Mesenchymal stem cell (in vitro differentiated cells and primary cell): Measurements from ENCODE around the gene MARS1.

Experiments used
- DNase-seq: peaks from one replicate; pipeline ENCODE4 v3.0.0-alpha.2; 2013
- H2AFZ ChIP-seq: one replicate; pipeline ENCODE4 v1.6.1; 2013; ENCODE audit warnings: low read depth, mild to moderate bottlenecking, control low read depth, inconsistent platforms, low read length, moderate library complexity
- H2AK5ac ChIP-seq: 2 replicates; pipeline ENCODE4 v1.6.1; 2013; ENCODE audit warnings: low read length, moderate library complexity, mild to moderate bottlenecking, inconsistent platforms; ENCODE audit not compliant: severe bottlenecking
- H2BK120ac ChIP-seq: one replicate; pipeline ENCODE4 v1.6.1; 2013; ENCODE audit warnings: low read depth, mild to moderate bottlenecking, inconsistent platforms, low read length, moderate library complexity
- H2BK12ac ChIP-seq, 2 experiments: one replicate each; pipeline ENCODE4 v1.6.1; 2013; ENCODE audit warnings: inconsistent platforms in 2 of 2, low read length in 2 of 2, mild to moderate bottlenecking in 2 of 2, moderate library complexity in 2 of 2, control low read depth in 1 of 2
- H2BK15ac ChIP-seq: one replicate; pipeline ENCODE4 v1.6.1; 2013; ENCODE audit warnings: mild to moderate bottlenecking, low read depth, inconsistent platforms; ENCODE audit not compliant: poor library complexity, severe bottlenecking
- H2BK5ac ChIP-seq: 2 replicates; pipeline ENCODE4 v1.6.1; 2013; ENCODE audit warnings: low read depth, mild to moderate bottlenecking, low read length, control low read depth, inconsistent platforms; ENCODE audit not compliant: poor library complexity, severe bottlenecking
- H3K14ac ChIP-seq, 2 experiments: one replicate each; pipeline ENCODE4 v1.6.1; 2013; ENCODE audit warnings: inconsistent platforms in 2 of 2, low read length in 2 of 2, control low read depth in 1 of 2, mild to moderate bottlenecking in 1 of 2, moderate library complexity in 1 of 2
- H3K18ac ChIP-seq, 2 experiments: one replicate each; pipeline ENCODE4 v1.6.1; 2013; ENCODE audit warnings: inconsistent platforms in 2 of 2, low read length in 2 of 2, control low read depth in 1 of 2, low read depth in 1 of 2, mild to moderate bottlenecking in 1 of 2
- H3K23ac ChIP-seq, 2 experiments: one replicate each; pipeline ENCODE4 v1.6.1; 2013; ENCODE audit warnings: inconsistent platforms in 2 of 2, low read length in 2 of 2, mild to moderate bottlenecking in 2 of 2, moderate library complexity in 2 of 2, control low read depth in 1 of 2
- H3K27ac ChIP-seq: 2 replicates; pipeline ENCODE4 v1.5.1; 2013; ENCODE audit warnings: mild to moderate bottlenecking, moderate library complexity, low read length, control low read depth, inconsistent platforms; ENCODE audit not compliant: poor library complexity, severe bottlenecking
- H3K27me3 ChIP-seq, 2 experiments: 2 replicates each; pipeline versions ENCODE4 v1.6.1 to v1.7.0; 2013; ENCODE audit warnings: low read length in 2 of 2, mild to moderate bottlenecking in 2 of 2, moderate library complexity in 2 of 2, control low read depth in 1 of 2, inconsistent platforms in 1 of 2; ENCODE audit not compliant: control insufficient read depth in 1 of 2, insufficient read depth in 1 of 2
- H3K36me3 ChIP-seq, 2 experiments: 2 replicates each; pipeline versions ENCODE4 v1.6.1 to v1.7.0; 2013; ENCODE audit warnings: low read length in 2 of 2, control low read depth in 1 of 2, inconsistent platforms in 1 of 2, low read depth in 1 of 2, mild to moderate bottlenecking in 1 of 2; ENCODE audit not compliant: insufficient read depth in 2 of 2, control insufficient read depth in 1 of 2
- H3K4ac ChIP-seq, 2 experiments: one replicate each; pipeline ENCODE4 v1.6.1; 2013; ENCODE audit warnings: inconsistent platforms in 2 of 2, low read length in 2 of 2, mild to moderate bottlenecking in 2 of 2, moderate library complexity in 2 of 2, control low read depth in 1 of 2, low read depth in 1 of 2
- H3K4me1 ChIP-seq: 2 replicates; pipeline ENCODE4 v1.6.1; 2013; ENCODE audit warnings: low read depth, low read length, control low read depth; ENCODE audit not compliant: control insufficient read depth, insufficient read depth
- H3K4me2 ChIP-seq: 2 replicates; pipeline ENCODE4 v1.6.1; 2013; ENCODE audit warnings: low read length, mild to moderate bottlenecking, inconsistent platforms; ENCODE audit not compliant: poor library complexity, severe bottlenecking
- H3K4me3 ChIP-seq, 2 experiments: 2 replicates each; pipeline versions ENCODE4 v1.5.1 to v1.7.0; 2013; ENCODE audit warnings: low read length in 2 of 2, mild to moderate bottlenecking in 2 of 2, control low read depth in 1 of 2, low read depth in 1 of 2; ENCODE audit not compliant: insufficient read depth in 1 of 2
- H3K79me1 ChIP-seq: replicated peaks from 2 replicates; pipeline ENCODE4 v1.6.1; 2013; ENCODE audit warnings: mild to moderate bottlenecking, control low read depth, low read length, inconsistent platforms; ENCODE audit not compliant: poor library complexity, severe bottlenecking
- H3K9ac ChIP-seq: 2 replicates; pipeline ENCODE4 v1.7.0; 2013; ENCODE audit warnings: mild to moderate bottlenecking, low read length, moderate library complexity
- H3K9me3 ChIP-seq: 2 replicates; pipeline ENCODE4 v1.7.0; 2013; ENCODE audit warnings: mild to moderate bottlenecking, low read length; ENCODE audit not compliant: control insufficient read depth
- H4K8ac ChIP-seq: one replicate; pipeline ENCODE4 v1.6.1; 2013; ENCODE audit warnings: inconsistent platforms, mild to moderate bottlenecking, low read length, moderate library complexity
- H4K91ac ChIP-seq: one replicate; pipeline ENCODE4 v1.6.1; 2013; ENCODE audit warnings: mild to moderate bottlenecking, low read length, inconsistent platforms
- WGBS: methylation state at CpG from one replicate; pipeline ENCODE4 v1.1.7; 2013; ENCODE audit warnings: mixed read lengths; 5-methylcytosine and 5-hydroxymethylcytosine counted together

Gene MARS1

DNA sequence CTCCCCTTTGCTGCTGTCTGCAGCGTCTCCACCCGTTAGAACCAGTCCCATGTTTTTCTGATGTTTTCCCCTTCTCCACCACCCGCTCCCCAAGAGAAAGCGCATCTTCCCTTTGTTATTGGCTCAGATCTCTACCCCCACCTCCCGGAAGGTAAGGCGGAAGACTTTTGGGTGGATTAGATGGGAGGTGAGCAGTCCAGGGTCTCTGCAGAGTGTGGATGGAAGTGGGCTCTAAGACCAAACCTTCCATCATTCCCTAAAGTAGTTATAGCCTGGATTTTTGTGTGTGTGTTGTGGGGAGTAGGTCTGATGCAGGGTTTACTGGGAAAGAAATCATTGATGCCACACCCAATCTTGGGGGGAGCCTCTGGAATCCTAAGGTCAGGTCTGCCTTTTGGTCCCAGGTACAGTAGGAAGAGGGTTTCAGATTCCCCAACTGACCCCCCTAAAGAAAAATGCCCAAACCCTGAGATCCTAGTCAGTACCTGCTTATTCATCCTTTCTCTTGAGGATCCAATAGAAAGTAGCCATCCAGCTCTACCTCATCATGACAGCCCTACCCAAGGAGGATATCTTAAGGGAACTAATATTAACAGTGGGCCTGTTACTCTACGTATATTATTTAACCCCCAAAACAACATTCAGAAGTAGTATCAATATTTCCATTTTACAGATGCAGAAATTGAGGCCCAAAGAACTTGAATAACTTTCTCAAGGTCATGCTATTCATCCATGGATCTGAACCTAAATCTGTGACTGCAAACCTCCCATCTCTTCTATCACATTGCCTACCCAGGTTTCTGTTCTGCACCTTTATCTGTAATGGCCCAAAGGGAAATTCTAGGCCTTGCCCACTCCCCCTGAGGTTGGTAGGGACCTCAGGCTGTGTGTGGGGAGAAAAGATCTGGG, 63.0 kb downstream of the MARS1 start:
- Histone ChIP-seq H2BK15ac (no peak overlapping the region), H3K9ac (no peak overlapping the region), H2AK5ac (no peak overlapping the region), H3K27me3 (peaks cover 28 to 44% of the 10 kb centered on the region in 2 experiments), H3K23ac (no peak overlapping the region), H4K8ac (no peak overlapping the region), H2AFZ (no peak overlapping the region), H3K4me1 (peaks cover 24% of the 10 kb centered on the region), H3K36me3 (peaks cover 0 to under 1% of the 10 kb centered on the region in 2 experiments), H3K9me3 (no peaks in the 10 kb centered on the region), H3K4me2 (no peak overlapping the region), H3K4me3 (no peak overlapping the region), H3K79me1 (peaks cover 4% of the 10 kb centered on the region), H3K18ac (no peak overlapping the region), H2BK120ac (no peak overlapping the region), H3K14ac (no peak overlapping the region), H3K27ac (no peak overlapping the region), H4K91ac (no peak overlapping the region), H2BK5ac (no peak overlapping the region), H2BK12ac (no peak overlapping the region), H3K4ac (no peak overlapping the region)
- DNase-seq = no peak
- 97% methylated on average over 1 of the region's 7 CpGs for WGBS

DNA sequence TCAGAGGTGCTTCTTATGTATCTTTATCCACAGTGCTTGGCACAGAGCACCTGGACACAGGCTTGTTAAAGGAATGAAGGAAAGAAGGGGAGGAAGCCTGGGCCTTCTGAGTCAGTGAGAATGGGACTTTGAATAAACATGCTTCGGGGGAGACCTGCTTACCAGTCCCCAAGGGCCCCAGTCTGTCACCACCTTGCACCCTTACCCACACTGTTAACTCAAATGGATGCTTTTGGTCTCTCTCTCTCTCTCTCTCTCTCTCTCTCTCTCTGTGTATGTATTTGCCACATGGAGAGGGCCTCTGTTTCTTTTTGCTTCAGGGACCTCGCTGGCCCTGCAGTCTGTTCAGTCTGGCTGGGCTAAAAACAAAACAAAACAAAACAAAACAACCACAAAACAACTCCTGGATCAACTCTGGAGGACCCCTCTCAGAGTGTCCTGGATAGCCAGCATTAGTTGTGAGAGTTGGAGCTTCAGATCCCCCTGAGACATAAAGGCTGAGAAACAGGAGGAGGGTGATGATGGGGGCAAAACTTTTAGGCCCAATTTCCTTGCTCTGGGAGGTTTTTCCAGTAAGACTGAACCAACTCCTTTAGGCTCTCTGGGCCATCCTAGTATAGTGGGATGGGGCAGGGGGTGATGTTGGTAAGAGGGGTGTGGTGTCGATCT, 63.9 kb downstream of the MARS1 start:
- Histone ChIP-seq H3K23ac (no peak overlapping the region), H3K9me3 (no peaks in the 10 kb centered on the region), H3K36me3 (no peaks in the 10 kb centered on the region), H2AK5ac (no peak overlapping the region), H3K9ac (no peak overlapping the region), H2BK12ac (no peak overlapping the region), H3K4me2 (no peak overlapping the region), H3K4ac (no peak overlapping the region), H3K4me3 (no peak overlapping the region), H3K27me3 (peaks cover 28 to 44% of the 10 kb centered on the region in 2 experiments), H3K14ac (no peak overlapping the region), H2BK15ac (no peak overlapping the region), H2BK5ac (no peak overlapping the region), H4K91ac (no peak overlapping the region), H3K4me1 (peaks cover 20% of the 10 kb centered on the region), H2AFZ (no peak overlapping the region), H3K18ac (no peak overlapping the region), H3K79me1 (no peaks in the 10 kb centered on the region), H4K8ac (no peak overlapping the region), H3K27ac (no peak overlapping the region), H2BK120ac (no peak overlapping the region)
- 70% methylated on average over 2 of the region's 3 CpGs for WGBS
- no peak for DNase-seq

DNA sequence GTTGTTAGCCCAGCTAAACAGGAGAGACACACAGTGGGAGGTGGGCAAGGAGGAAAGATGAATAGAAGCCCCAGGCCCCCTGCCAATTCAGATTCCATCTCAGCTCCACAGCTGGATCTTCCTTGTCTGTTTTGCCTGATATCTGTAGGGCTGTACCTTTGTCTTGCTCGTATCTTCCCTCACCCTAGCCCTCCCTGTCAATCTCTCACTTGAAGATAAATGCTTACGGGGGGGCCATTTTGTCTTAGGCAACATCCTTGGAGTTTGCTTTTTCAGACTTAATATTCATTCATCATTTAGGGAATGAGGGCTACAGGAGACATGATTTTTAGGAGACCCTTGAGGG, 64.4 kb downstream of the MARS1 start:
- H3K27me3 ChIP-seq = peaks cover 28 to 44% of the 10 kb centered on the region in 2 experiments
- H3K4me2 ChIP-seq = no peak overlapping the region
- no peak overlapping the region for H3K18ac ChIP-seq
- no peak overlapping the region for H4K91ac ChIP-seq
- no peak overlapping the region for H3K4ac ChIP-seq
- H3K36me3 ChIP-seq = no peaks in the 10 kb centered on the region
- no peak overlapping the region for H3K23ac ChIP-seq
- no peak overlapping the region for H4K8ac ChIP-seq
- no peak overlapping the region for H2BK5ac ChIP-seq
- H2BK15ac ChIP-seq = no peak overlapping the region
- no peak overlapping the region for H2AK5ac ChIP-seq
- no peak overlapping the region for H2BK12ac ChIP-seq
- no peak overlapping the region for H3K14ac ChIP-seq
- no peaks in the 10 kb centered on the region for H3K79me1 ChIP-seq
- H3K27ac ChIP-seq = no peak overlapping the region
- H3K9me3 ChIP-seq = no peaks in the 10 kb centered on the region
- H2BK120ac ChIP-seq = no peak overlapping the region
- peaks cover 20% of the 10 kb centered on the region for H3K4me1 ChIP-seq
- H3K4me3 ChIP-seq = no peak overlapping the region
- H3K9ac ChIP-seq = no peak overlapping the region
- no peak overlapping the region for H2AFZ ChIP-seq
- 60% methylated on average over 1 of the region's 2 CpGs for WGBS
- DNase-seq = no peak

DNA sequence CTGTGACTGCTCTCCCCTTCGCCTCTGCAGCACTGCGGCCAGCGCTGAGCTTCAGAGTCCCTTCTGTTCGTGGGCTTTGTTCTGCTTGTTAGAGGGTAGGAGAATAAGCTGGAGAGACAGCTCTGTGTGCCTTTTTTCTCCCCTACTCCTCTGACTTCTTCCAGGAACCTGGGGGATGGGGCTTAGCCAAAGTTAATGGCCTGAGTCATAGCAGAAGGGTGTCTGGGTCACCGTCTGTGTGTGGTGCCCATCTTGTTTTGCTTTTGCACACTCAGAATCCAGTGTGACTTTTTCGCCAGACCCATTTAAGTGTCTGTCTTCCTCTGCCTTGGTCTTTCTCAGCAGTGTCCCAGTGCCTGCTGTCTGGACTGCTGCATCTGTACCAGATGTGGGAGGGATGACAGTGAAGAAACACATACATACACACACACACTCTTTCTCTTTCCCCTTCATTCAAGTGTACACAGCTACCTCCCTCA, 65.0 kb downstream of the MARS1 start:
- Histone ChIP-seq H2BK15ac (no peak overlapping the region), H4K91ac (no peak overlapping the region), H3K14ac (no peak overlapping the region), H3K4me3 (no peak overlapping the region), H3K9ac (no peak overlapping the region), H3K18ac (no peak overlapping the region), H3K23ac (no peak overlapping the region), H3K27ac (no peak overlapping the region), H3K4me1 (peaks cover 20% of the 10 kb centered on the region), H3K4me2 (no peak overlapping the region), H2AFZ (no peak overlapping the region), H2BK120ac (no peak overlapping the region), H3K79me1 (no peaks in the 10 kb centered on the region), H3K27me3 (peaks cover 28 to 44% of the 10 kb centered on the region in 2 experiments), H3K4ac (no peak overlapping the region), H2BK12ac (no peak overlapping the region), H2AK5ac (no peak overlapping the region), H4K8ac (no peak overlapping the region), H3K36me3 (no peaks in the 10 kb centered on the region), H2BK5ac (no peak overlapping the region), H3K9me3 (no peaks in the 10 kb centered on the region)
- WGBS = 14% methylated on average over 2 of the region's 6 CpGs
- peak; percentile 78 for DNase-seq
